ENCODE measurements around the gene GPAT2. TPM values are rescaled to one million over a fixed set of nuclear protein-coding genes. Genes with fewer than 3 reads are reported as not detected.
"Not testable (repeated sequence)": the region's sequence is repeated elsewhere in the genome, so short reads cannot be mapped to it uniquely, and the experiment has no call there.

The GPAT2 gene, protein sequence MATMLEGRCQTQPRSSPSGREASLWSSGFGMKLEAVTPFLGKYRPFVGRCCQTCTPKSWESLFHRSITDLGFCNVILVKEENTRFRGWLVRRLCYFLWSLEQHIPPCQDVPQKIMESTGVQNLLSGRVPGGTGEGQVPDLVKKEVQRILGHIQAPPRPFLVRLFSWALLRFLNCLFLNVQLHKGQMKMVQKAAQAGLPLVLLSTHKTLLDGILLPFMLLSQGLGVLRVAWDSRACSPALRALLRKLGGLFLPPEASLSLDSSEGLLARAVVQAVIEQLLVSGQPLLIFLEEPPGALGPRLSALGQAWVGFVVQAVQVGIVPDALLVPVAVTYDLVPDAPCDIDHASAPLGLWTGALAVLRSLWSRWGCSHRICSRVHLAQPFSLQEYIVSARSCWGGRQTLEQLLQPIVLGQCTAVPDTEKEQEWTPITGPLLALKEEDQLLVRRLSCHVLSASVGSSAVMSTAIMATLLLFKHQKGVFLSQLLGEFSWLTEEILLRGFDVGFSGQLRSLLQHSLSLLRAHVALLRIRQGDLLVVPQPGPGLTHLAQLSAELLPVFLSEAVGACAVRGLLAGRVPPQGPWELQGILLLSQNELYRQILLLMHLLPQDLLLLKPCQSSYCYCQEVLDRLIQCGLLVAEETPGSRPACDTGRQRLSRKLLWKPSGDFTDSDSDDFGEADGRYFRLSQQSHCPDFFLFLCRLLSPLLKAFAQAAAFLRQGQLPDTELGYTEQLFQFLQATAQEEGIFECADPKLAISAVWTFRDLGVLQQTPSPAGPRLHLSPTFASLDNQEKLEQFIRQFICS
- 6.7 TPM for total RNA-seq

DNA sequence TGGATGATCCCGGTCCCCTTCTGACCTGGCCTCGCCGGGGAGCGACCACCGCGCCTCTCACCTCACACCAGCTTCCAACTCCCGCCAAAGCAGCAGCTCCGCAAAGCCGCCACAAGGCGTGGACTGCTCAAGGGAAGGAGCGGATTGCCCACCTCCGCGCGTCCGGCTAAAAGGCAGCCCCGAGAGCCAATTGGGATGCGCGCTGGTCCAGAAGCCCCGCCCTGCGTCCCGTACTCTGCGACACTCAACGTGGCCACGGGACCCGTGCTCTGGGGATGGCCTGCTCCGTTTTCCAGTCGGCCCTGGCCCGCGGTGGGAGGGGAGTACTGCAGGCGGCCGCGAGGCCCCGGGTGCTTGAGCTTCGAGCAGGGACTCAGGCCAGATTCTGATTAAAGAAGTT is at the start of gene GPAT2:
Gene GPAT2 (minus strand): TSS at position 125 of the 400 bp plus-strand sequence. CDS start 2,557 bp downstream, outside the sequence.
- not testable (repeated sequence) for DNase-seq (ENCODE audit: low spot score)

- DNase-seq (ENCODE audit: low spot score) = peak; percentile 29
These were observed 49.5 kb upstream of the GPAT2 start for GRCh38 chr2:96083989-96084857.

DNA sequence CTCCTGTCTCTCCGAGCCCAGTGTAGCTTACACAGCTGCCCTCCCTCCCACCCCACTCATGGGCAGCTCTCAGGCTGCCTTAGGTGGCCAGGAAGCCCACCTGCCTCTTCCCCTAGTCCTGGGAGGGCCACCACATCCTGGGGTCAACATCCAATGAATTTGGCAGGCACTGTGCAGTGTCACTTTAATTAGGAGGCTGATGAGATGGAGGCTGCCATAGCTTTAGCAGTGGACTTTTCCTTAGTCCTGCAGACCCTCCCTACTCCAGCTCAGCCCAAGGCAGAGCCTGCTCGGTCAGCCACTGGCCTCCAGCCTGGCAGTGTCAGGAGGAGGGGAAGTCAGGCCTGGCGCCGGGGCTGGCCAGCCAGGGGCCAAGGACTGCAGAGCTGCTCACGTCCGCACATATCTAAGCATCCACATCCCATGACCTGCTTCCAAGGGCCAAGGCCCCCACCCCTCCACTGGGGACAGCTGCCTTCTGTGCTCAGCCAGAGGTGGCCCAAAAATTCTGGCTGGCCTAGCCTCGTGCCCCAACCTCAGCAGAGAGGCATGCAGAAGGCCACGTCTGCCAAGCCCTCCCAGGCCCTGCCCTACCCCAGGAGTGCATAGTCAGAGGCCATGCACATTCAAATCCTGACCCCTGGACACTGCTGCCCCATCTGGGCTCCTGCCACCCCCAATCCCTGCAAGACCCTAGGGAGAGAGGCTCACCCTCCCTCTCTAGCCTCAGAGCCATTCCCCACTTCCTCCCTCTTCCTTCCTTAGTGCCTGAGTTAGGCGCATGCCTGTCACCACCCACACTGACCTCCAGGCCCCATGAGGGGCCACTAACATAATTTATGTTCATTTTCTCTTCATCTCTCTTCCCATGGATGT is 48.6 kb upstream of the GPAT2 start:
- peak; percentile 36 for DNase-seq (ENCODE audit: low spot score)

DNA sequence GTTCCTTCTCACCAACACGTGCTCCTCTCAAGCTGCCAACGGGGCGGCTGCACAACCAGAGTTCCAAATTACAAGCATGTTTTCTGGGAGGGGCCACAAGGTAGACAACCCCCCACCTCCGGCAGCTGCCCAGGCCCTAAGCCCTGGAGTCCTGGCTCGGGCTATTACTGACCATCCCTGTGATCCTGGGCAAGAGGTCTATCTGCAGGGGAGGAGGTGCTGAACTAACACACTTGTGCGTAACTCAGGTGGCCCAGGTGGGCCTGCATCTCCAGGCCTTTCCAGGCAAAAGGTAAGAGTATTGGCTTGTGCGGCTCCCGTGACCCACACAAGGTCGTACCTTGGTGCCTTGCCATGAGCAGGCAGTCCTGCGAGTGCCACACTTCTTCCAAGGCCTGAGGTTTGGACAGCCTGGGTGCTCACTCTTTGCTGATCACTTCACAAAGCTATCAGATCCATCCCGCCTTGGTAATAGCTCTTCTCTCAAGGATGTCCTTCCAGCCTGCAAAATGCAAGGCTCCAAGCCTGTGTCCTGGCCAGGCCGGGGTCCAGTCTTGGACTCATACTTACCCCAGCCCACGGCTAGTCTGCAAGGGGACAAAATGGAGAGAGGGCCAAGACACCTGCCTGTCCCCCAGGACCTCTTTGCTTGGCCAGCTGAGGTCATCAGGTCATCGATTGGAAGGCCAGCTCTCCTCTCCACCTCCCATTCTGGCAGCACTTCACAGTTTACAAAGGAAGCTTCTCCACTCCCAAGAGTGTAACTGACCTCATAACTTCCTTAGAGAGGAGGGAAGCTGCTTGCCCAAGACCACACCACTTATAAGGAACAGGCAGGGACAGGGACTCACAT is 47.7 kb upstream of the GPAT2 start:
- no peak for DNase-seq (ENCODE audit: low spot score)

DNA sequence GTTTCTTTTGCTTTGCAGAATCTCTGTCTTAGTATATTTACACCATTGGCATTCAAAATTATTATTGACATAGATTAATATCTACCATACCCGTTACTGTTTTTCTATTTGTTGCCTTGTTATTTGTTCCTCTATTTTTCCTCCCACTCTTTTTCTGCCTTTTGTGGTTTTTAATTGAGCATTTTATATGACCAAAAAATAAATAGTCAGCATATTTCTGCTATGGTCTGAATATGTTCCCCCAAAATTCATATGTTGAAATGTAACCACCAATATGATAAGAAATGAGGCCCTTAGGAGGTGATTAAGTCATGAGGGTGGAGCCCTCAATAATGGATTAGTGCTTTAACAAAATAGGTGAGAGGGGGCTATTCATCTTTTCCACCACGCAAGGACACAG is 46.3 kb upstream of the GPAT2 start:
- DNase-seq (ENCODE audit: low spot score) = no peak

DNA sequence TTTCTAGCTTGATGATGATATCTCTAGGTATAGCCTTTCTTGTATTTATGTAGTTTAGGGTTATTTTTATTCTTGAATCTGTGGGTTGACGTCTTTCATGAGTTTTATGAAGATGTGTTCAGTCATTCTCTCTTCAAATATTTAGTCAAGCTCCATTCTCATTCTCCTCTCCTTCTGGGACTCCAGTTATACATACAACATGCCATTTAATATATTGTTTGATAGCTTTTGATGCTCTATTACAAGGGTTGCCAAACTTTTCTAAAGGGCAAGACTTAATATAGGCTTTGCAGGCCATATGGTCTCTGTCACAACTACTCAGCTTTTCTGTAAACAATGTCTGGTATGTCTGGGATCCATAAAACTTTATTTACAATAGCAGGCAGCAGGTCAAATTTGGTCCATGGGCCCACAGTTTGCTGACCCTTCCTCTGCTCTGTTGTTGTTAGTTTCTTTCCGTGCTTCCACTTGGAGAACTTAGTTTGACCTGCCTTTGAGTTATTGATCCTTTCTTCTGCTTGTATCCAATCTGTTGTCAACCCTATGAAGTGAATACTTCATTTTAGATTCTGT is 40.6 kb upstream of the GPAT2 start:
- DNase-seq (ENCODE audit: low spot score) = no peak

GRCh38 chr2:96074156-96074555 is 39.4 kb upstream of the GPAT2 start:
- no peak for DNase-seq (ENCODE audit: low spot score)

- DNase-seq (ENCODE audit: low spot score) = no peak
These were observed 38.6 kb upstream of the GPAT2 start for GRCh38 chr2:96073170-96073775.

GRCh38 chr2:96072746-96073145 is 38.0 kb upstream of the GPAT2 start:
- DNase-seq (ENCODE audit: low spot score) = no peak

- not testable (repeated sequence) for DNase-seq (ENCODE audit: low spot score)
These were observed 37.3 kb upstream of the GPAT2 start for GRCh38 chr2:96071977-96072491.

- not testable (repeated sequence) for DNase-seq (ENCODE audit: low spot score)
These were observed 36.6 kb upstream of the GPAT2 start for GRCh38 chr2:96071087-96071976.

- DNase-seq (ENCODE audit: low spot score) = not testable (repeated sequence)
These were observed 35.6 kb upstream of the GPAT2 start for GRCh38 chr2:96070351-96070750.

- not testable (repeated sequence) for DNase-seq (ENCODE audit: low spot score)
These were observed 35.2 kb upstream of the GPAT2 start for GRCh38 chr2:96069878-96070277.

DNA sequence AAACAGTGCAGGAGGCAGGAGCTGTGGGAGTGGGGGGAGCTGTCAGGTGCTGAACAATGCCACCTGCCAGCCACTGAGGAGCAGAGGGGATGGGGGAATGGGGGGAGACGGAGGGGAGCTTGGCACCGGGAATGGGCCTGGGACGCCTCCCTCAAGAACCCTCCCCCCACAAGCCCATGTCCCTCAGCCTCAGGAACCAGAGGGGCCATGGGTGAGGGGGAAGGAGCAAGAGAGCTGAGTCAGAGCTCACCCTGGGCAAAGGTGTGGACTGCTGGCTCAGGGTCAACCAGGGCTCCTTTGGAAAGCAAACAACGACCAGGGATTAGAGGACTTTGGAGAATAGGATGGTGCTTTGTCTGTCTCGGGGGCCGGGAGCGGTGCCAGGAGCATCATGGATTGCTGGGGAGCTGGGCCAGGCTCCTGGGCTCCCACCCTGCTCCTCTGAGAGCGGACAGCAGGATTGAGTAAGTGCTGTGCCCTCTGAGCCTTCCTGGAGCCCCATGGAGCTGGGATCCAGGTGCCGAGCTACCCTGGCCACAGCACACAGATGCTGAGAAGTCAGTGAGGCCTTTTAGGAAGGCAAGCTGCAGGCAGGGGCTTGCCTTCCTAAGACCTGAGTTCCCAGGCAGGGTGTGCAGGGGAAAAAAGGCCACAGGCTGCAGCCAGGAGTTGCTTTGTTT is 33.3 kb upstream of the GPAT2 start:
- DNase-seq (ENCODE audit: low spot score) = peak; percentile 35

DNA sequence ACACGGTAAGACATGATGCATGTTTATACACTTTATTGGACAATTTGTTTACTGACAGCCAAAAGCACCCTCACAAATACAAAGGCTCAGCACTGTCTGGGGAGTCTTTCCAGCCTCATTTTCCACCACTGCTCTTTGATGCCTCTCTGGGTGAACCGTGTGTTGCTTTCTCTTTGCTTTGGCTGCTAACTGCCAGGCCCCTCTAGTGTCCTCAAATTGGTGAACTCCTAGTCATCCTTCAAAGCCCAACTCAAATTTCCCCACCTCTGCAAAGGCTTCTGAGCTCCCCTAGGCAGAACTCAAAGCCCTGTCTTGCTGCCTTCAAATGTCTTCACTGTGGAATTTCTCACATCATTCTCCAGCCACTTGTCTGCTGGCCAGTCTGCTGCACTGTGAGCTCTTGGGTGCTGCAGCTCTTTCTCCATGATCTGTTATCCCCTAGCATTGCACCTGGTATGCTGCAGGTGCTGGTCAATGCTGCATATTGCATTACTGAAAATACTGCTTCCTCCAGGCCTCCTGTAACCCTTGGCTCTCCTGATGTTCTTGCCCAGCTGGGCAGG is 32.5 kb upstream of the GPAT2 start:
- not testable (repeated sequence) for DNase-seq (ENCODE audit: low spot score)

GRCh38 chr2:96066511-96066910 is 31.8 kb upstream of the GPAT2 start:
- not testable (repeated sequence) for DNase-seq (ENCODE audit: low spot score)

DNA sequence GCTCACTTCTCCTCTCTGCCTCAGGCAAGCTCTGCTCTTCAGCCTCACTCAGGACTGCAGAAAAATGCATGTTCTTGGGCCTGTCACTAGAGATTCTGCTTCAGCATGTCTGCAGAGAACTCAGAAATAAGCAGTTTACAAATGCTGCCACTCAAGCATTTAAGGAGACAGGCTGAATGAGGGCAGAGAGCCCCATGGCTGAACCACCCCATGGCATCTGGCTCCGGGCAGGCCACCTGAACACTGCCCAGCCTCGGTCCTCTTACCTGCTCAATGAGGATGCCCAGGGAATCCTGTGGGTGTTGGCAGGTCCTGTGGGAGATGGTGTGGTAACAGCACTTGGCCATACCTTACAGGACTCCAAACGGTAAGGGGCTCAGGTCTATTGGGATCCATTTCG is 31.2 kb upstream of the GPAT2 start:
- DNase-seq (ENCODE audit: low spot score) = not testable (repeated sequence)

Measured in ureter (tissue), 1 donor.